Stimulated activated CD4-positive, alpha-beta T cell treated with anti-CD3 and anti-CD28 coated beads, Interleukin-15, amount 100 ng/mL, for 1 hour (primary cell): ENCODE results near the gene OLFM4.

ENCODE experiments used
- DNase-seq, 2 donors: peaks; one replicate each; pipeline ENCODE4 v3.0.0-alpha.2; 2020; ENCODE audit warnings: low read depth in 1 of 2, low spot score in 1 of 2

OLFM4 gene, protein sequence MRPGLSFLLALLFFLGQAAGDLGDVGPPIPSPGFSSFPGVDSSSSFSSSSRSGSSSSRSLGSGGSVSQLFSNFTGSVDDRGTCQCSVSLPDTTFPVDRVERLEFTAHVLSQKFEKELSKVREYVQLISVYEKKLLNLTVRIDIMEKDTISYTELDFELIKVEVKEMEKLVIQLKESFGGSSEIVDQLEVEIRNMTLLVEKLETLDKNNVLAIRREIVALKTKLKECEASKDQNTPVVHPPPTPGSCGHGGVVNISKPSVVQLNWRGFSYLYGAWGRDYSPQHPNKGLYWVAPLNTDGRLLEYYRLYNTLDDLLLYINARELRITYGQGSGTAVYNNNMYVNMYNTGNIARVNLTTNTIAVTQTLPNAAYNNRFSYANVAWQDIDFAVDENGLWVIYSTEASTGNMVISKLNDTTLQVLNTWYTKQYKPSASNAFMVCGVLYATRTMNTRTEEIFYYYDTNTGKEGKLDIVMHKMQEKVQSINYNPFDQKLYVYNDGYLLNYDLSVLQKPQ

DNA sequence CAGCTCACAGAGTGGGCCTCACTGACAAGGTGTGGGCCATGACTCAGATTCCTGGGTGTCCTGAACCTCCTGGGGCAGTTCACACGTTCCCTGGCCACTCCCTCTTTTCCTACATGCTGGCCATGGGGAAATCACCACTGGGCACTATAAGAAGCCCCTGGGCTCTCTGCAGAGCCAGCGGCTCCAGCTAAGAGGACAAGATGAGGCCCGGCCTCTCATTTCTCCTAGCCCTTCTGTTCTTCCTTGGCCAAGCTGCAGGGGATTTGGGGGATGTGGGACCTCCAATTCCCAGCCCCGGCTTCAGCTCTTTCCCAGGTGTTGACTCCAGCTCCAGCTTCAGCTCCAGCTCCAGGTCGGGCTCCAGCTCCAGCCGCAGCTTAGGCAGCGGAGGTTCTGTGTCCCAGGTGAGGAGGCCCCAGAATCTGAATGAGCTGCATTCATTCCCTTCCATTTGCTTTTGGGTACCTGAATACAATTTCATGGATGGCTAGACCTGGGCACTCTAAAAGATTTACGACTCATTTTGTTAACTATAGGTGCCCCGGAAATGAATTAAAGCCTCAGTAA lies at the start of gene OLFM4:
Gene OLFM4, plus strand, starts transcription at position 177 of the 567 bp plus-strand sequence. Its CDS starts 24 bp downstream, at position 201.
- DNase-seq: no peak

DNA sequence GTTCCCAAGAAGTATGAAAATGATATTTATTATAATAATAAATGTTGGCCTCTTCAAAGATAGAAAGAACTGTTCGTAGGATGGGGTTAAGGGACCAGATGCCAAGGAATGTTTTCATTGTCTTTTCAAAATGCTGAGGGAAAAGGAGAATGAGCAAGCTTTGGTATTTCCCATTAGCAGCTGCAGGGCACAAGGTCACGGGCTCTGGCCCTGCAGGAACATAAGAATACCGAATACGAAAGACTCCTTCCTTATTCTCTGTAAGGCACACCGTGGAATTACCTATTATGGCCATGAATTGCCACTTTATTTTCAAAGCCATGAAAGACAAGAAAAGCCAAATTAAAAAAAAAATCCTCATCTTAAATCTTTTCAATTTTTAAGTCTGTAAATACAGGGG lies 49.6 kb upstream of the OLFM4 start:
- no peak for DNase-seq

DNA sequence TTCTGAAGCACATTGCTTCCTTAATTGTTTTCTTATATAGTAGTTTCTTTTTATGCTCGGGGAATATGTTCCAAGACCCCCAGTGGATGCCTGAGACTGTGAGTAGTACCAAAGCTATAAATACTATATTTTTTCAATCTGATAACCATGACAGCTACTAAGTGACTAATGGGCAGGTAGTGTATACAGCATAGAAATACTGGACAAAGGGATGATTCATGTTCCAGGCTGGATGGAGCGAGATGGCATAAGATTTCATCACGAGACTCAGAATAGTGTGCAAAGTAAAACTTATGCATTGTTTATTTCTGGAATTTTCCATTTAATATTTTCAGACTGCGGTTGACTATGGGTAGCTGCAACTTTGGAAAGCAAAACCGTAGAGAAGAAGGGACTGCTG lies 47.9 kb upstream of the OLFM4 start:
- no peak for DNase-seq

DNA sequence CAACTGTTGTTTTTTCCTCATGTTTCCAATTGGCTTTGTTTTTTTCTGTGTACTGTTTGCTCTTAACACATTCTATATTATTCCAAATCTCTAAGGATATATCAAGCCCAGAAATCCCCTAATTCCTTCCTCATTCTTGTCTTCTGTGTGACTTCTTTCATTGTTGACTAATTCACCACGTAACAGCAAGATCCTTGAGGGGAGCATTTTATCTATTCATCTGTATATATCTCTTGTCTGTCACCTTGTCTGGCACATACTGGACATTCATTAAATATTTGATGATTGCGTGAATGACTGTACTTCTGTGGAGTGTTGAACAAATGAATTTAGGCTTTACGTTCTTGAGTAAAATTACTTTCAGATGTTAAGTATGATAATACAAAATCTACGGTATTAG lies 44.8 kb upstream of the OLFM4 start:
- no peak for DNase-seq

DNA sequence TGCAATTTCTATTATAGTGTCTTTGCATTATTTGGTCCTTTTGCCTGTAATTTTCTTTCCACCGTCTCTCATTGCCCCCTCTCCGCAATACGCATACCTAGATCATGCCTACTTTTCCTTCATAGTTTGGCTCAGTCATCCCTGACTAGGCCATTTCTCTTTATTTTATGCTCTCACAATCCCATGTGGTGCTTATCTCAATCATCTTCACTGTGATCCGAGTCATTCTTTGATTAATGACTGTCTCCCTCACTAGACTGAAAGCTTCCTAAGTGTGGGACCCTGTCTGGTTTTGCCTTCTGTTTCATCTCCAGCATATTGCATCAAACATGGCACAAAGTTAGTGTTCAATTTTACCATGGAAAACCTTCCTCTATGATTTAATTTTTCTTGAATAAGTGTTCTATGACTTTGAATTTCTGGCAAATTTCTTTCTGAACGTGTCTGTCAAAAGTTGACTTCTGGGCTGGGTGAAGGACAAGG lies 43.7 kb upstream of the OLFM4 start:
- DNase-seq: no peak

DNA sequence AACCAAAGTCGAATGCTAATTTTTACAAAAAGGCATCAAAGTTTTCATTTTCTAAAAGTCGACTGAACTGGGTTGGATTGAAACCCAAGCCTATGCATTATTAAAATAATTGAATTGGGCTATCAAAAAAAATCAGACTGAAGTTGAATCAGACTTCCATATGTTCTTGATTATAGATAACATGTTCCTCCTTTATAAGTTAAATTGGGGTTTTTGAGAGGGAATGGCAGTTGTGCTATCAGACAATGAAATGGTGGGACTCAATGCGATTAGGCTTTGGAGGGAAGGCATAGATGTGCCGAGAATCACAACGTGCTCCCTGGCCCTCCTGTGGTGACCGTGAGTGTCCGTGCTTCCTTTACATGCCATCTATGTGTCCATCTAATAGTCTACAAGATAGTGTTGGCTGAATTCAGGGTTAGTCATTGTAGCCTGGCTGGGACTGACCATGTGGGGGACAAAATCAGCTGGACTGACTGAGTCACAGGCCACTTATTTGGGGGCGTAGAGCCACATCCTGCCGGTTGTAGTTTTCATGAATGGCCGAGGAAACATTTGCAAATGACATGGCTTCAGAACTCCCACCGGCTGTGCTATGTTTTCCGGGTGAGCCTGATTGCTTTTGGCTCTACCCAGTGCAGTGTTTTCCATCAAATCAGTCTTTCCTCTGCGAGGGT lies 37.1 kb upstream of the OLFM4 start:
- DNase-seq: no peak

DNA sequence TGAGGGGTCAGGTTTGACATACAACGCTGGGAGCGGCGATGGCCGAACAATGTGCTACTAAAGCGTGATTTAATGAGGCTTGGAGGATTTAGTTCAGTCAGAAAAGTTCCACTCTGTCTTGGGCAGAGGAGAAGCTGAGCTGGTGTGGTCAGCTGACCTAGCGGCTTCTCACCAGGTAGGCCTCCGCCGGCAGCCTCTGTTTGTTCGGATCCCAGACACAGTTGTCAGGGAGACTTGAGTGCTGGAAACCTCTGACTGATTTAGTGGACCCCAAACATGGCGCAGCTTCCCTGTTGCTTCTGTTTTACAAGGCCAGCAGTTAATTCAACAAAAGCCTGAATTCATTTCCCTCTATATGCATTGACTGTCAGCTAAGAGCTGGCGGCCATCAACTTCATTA lies 36.5 kb upstream of the OLFM4 start:
- no peak for DNase-seq

DNA sequence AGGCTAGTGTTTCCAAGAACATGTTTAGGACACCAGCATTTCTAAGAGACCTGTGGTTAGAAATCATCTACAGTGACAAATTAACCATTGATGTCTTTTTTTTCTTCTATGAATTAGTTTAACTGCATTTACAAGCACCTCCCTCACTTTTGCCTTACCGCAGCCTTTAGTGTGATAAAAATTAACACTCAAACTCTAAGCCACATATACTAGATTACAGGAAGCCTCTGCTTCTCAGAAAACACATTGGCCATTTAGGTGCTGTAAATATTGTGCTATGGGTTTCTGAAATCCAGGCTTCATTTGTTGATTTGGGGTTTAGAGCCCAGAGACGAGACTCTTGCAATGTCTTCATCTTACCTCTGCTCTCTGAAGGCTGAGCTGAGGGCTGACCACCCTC lies 34.6 kb upstream of the OLFM4 start:
- no peak for DNase-seq

DNA sequence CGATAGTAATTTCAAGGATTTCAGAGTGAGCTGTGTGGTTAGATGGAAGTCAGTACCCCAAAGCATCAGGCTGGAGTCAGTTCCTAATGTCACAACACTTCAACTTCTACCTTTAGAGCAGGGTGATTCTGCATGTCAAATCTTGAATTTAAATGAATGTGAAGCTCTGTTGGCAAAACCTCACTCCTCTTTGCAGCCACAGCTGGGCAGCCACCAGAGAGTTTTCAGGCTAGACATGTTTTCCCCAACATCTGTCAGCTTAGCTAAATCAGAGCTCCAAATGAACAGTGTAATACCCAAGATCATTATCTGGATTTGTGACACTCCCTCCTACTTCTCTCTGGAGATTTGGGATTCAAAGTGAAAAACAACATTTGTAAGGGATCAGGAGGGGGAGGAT lies 33.7 kb upstream of the OLFM4 start:
- no peak for DNase-seq

DNA sequence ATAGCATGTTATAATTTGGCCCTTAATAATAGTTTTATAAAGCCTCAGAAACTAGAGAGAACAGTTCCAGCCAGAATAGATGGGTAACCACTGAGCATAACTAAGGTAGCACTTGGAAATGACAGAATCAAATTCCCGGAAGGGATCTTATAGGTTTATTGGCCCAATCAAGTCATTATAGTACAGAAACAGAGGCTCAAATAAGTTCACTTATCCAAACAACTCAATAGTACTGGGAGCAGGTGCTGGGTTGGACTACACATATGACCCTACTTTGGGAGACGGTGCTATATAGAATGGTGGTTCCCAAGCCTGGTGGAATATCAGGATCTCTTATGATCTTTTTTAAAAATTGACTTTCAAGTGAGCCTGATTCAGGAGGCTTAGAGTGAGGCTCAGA lies 32.7 kb upstream of the OLFM4 start:
- no peak for DNase-seq

DNA sequence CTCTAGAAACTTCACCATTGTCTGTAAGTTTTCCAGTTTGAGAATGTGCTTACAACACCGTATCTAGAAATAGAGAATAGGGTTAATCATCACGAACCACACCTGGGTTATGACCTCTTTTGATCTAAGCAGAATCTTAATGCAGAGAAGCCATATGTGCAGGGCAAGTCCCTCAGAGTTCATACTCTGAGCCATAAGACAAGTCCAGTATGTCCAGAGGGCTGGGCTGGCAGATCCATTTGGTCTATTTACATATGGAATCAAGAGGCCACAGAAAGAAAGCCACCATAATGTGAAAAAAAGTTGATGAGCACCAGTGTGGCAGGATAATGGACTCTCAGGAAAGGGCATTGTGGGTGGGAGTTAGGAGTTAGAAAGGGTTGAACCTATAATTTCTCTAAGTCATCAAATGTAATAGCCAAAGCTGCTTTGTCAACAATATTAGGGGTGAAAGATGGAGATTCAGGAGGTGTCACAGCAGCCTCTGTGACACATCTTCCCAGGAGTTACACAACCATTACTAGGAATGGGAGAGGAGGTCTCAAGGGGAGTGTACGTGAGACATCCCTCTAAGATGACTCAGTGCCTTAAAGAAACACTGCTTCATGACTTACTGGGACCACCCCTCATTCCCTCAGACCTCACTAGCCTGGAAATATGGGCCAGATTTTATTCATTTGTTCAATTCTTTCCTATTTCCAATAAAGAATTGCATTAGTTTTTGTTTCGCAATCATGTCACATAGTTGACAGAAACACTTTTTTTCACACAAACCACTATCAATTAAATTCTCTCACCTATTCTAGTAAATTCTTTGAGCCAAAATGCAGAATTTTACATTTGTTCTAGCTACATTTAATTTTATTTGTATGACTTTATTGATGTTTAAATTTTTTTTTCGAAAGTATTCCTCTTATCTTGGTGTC lies 30.4 kb upstream of the OLFM4 start:
- DNase-seq: no peak

DNA sequence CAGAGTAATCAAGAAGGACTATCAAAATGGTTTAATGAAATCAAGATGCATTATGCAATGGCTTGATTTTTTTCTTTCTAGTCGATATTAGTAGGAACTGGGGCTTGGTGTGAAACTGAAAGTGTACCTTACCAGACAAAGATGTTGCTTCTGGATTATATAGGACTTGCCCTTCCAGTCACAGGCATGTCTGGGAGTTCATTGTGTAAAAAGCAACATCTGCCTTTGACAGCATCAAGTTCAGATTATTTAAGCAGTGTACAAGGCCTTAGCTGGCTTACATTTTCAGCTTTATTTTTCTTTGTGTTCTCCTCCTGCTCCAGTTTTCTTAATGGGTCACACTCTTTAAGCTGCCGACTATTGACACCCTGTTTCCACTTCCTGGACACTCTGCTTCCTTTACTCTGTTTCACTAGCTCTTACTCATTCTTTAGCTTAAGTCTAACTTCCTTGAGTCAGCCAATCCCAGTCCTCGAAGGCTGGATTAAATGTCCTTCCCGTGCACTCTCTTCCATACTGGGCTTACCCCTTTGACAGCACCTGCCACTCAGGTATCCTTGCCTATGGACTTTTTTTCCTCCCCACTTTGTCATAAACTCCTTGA lies 29.4 kb upstream of the OLFM4 start:
- no peak for DNase-seq

DNA sequence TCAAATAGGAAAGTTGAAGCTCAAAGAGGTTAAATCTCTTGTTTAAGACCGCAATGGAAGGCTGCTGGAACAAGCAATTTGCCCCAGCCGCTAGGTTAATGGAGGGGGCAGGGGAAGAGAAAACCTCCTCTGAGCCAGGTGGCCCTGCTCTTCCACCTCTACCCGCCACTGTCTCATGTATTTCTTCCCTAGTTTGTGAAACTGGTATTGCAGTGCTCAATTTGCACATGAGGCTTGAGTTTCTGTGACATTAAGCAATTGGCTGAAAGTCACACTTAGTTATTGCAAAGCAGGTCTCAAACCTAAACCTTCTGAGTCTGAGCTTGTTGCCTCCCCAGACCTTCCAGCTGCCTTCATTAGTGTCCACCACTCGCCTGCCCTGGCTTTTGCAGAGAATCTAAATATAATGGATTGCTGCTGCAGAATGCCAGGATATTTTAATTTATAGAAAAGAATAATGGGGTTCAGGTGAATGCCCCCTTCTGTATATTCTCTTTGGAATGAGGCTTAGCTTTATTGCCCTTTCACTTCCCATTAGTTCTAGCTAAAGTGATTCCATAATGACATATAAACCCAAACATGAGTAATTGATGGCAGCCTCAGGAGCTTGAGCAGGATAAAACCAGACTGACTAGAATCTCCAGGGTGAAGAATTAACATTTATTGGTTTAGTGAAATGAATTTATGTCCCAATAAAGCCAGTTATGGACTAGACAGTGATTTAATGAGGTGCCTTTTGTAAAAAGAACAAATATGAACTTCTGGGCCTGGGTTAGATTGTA lies 27.0 kb upstream of the OLFM4 start:
- DNase-seq: no peak

DNA sequence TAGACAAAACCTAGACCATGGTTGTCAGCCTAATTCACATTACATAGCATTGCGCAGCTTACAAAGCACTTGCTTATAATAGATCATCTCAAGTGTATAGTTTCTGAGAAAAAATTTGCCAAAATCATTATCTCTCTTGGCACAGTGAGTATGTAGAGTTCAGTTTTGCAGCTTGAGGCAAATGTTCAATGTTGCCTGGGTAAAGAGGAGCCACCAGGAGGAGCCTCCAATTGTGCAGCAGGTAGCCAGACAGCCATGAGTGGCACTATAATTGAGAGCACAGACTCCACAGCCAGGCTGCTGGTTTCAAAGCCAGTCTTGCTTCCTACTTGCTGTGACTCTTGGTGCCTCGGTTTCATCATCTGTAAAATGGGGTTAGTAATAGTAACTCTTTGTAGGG lies 24.0 kb upstream of the OLFM4 start:
- no peak for DNase-seq

DNA sequence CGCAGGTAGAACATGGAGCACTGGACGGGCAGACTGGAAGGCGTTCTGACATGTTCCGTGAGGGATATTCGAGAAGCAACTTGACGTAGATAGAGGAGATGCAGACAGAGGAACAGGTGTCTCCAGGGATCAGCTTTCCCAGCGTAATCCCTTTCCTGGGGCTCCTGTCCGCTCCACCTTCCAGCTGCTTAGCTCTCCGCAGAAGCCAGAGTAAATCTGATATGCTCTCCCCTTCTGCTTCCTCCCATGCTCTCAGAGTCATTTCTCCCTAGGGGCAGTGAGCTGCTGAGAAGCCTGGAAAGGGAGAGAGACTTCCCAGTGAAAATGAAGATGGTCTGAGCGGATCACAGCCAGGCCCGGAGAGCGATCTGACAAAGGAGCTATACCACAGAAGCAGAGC lies 23.0 kb upstream of the OLFM4 start:
- no peak for DNase-seq

DNA sequence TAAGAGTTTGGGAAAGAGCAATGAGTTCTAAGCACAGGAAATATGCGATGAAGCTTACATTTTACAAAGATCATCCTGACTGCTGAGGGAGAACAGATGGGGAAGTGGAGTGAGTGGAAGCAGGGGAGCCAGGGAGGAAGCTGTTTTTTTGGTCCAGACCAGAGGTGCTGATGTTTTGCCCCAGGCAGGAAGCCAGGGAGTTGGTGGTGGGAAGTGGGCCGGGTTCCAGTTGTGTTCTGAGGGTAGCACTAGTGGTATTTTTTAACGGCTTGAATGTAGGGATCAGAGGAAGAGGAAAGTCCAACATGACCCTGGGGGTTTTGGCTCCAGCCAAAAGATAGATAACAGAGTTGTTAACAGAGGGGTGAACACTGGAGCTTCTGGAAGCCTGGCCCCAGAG lies 20.7 kb upstream of the OLFM4 start:
- no peak for DNase-seq

DNA sequence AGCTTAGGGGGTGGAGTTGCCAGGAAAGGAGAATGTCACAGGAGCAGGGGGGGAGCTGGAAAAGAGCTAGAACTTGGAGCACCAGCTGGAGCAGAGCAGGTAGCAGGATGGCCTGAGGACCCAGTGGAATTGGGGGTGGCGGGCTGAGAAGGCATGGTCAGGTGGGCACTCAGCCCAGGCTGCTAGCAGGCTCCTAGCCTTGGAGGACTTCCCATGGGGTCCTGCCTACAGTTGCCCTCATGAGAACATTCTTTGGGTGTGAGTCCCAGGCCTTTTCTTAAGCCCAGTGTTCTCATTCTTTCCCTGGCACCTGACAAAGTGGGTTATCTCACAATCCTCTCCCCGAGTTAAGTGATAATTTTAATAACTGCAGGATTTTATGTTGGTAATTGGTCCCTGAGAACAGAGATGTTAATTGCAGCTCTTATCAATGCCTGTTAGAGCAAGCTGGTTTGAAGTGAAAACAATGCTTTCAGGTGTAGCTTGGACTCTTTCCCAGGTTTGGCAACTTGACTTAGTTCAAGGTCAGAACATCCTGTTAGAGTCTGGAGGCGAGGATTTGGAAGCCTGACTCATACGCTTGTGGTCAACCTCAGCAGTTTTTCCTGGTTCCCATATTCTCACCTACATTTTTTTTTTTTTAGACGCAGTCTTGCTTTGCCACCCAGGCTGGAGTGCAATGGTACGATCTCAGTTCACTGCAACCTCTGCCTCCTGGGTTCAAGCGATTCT lies 18.1 kb upstream of the OLFM4 start:
- no peak for DNase-seq

DNA sequence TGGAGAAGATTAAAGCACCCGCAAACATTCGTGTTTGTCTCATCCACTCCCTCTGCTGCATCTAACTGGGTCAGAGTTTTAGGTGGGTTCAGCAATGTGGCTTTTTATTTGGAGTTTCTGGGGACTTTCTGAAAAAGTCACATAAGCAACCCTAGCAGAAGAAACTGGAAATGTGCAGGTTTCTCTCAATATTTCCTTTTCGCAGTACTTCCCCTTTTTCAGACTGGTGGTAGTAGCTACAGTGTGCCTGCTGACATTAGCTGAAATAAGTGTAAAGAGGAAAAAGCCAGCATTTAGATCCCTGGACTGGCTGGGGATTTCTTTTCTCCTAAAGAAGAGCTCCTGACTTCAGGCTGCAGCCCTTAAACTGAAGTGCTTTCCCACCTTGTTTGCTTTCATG lies 15.9 kb upstream of the OLFM4 start:
- no peak for DNase-seq

DNA sequence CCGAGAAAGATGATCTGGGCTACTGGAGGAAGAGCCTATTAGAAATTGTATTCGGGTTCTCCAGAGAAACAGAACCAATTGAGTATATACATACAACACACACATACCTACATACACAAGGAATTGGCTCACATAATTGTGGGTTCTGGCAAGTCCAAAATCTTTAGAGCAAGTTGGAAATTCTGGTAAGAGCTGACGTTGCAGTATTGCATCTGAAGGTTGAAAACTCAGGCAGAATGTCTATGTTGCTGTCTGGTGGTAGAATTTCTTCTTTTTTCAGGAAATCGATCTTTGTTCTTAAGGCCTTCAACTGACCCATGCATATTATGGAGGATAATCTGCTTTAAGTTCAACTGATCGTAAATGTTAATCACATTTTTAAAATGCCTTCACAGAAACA lies 15.5 kb upstream of the OLFM4 start:
- DNase-seq: no peak
